NCI-H1105 (cell line): ENCODE data around the gene FMNL2.
A peak's percentile ranks its signal among the peaks of the same experiment; 100 is the strongest.
"Not testable (repeated sequence)": the region's sequence is repeated elsewhere in the genome, so short reads cannot be mapped to it uniquely, and the experiment has no call there.

Source experiments
- DNase-seq: peaks from one replicate; lab custom pipeline; 2025; lab: John Stamatoyannopoulos, UW

The FMNL2 gene

GRCh38 chr2:152335016-152335725, at the start of gene FMNL2:
Gene FMNL2, plus strand, starts transcription at chr2:152335174.
- DNase-seq: peak; percentile 75

GRCh38 chr2:152292991-152293390, 42.0 kb upstream of the FMNL2 start:
- DNase-seq: peak; percentile 47

- DNase-seq: no peak
Observed at GRCh38 chr2:152297715-152298114, 37.3 kb upstream of the FMNL2 start.

- DNase-seq: peak; percentile 15
Observed at GRCh38 chr2:152298754-152299153, 36.2 kb upstream of the FMNL2 start.

GRCh38 chr2:152301131-152301530, 33.8 kb upstream of the FMNL2 start:
- no peak for DNase-seq

GRCh38 chr2:152303951-152304350, 31.0 kb upstream of the FMNL2 start:
- no peak for DNase-seq

- DNase-seq: no peak
Observed at GRCh38 chr2:152304836-152305235, 30.1 kb upstream of the FMNL2 start.

GRCh38 chr2:152307863-152308262, 27.1 kb upstream of the FMNL2 start:
- no peak for DNase-seq

GRCh38 chr2:152309352-152310214, 25.4 kb upstream of the FMNL2 start:
- no peak for DNase-seq

GRCh38 chr2:152319822-152320570, 15.0 kb upstream of the FMNL2 start:
- no peak for DNase-seq

- DNase-seq: no peak
Observed at GRCh38 chr2:152320814-152321213, 14.2 kb upstream of the FMNL2 start.

GRCh38 chr2:152322222-152322621, 12.8 kb upstream of the FMNL2 start:
- no peak for DNase-seq

- DNase-seq: not testable (repeated sequence)
Observed at GRCh38 chr2:152325126-152325525, 9.8 kb upstream of the FMNL2 start.

GRCh38 chr2:152326710-152327109, 8.3 kb upstream of the FMNL2 start:
- DNase-seq: no peak

GRCh38 chr2:152328013-152328412, 7.0 kb upstream of the FMNL2 start:
- DNase-seq: no peak

GRCh38 chr2:152330235-152330866, 4.6 kb upstream of the FMNL2 start:
- DNase-seq: no peak

GRCh38 chr2:152334701-152335015, 316 bp upstream of the FMNL2 start:
- no peak for DNase-seq

- no peak for DNase-seq
Observed at GRCh38 chr2:152335726-152336118, 748 bp downstream of the FMNL2 start.

- DNase-seq: peak; percentile 19
Observed at GRCh38 chr2:152336119-152336853, 1.3 kb downstream of the FMNL2 start.

GRCh38 chr2:152336854-152337510, 2.0 kb downstream of the FMNL2 start:
- no peak for DNase-seq

GRCh38 chr2:152337511-152337903, 2.5 kb downstream of the FMNL2 start:
- no peak for DNase-seq
